ENCODE measurements around the gene STAC2. TPM values are rescaled to one million over a fixed set of nuclear protein-coding genes. Genes with fewer than 3 reads are reported as not detected.

STAC2 gene
- polyA plus RNA-seq, 1 of the 3 experiments (the other 2 are of a cell fraction), result 0.07 TPM

DNA sequence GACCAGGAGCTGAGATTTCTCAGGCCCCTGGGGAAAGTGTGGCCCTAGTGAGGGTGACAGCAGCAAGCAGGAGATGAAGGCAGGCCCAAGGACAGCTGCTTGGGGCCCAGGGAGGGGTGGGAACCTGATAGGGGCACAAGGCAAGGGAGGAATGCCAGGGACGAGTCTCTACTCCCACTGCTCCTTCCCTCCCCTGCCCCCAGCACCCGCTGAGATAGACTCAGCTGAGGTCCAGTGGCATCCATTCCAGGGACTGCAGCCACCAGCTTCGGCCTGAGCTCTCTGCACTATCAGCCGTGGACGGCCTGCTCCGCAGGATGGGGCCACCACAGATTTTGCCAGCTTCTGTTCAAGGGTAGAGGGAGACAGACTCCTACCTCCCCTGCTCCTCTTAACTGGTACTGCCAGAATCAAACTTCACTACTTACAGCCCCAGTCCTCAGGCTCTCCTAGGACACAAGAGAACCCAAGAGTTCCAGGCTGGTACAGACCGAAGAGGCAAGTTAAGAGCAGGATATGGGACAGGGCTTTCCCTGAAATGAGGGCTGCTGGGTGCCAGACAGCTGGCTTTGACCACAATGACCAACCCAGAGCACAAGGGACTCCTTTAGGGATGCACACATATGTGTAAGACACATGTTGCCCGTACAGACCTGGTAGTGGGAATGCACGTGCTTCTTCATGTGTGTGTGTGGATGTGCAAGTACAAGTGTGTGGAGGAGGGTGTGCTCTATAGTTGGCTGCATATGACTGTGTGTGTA lies 33.8 kb downstream of the STAC2 start (continued):
- TF ChIP-seq CTCF (IDR thresholded peaks at IDR 0.05) (no peak), RFX5 (IDR thresholded peaks at IDR 0.05; ENCODE audit: low read length) (no peak), RXRA (IDR thresholded peaks at IDR 0.05; ENCODE audit: borderline replicate concordance, low read depth) (no peak), TEAD4 (IDR thresholded peaks at IDR 0.05; ENCODE audit: borderline replicate concordance, insufficient read depth) (no peak), NFIC (IDR thresholded peaks at IDR 0.05; ENCODE audit: borderline replicate concordance) (no peak)

DNA sequence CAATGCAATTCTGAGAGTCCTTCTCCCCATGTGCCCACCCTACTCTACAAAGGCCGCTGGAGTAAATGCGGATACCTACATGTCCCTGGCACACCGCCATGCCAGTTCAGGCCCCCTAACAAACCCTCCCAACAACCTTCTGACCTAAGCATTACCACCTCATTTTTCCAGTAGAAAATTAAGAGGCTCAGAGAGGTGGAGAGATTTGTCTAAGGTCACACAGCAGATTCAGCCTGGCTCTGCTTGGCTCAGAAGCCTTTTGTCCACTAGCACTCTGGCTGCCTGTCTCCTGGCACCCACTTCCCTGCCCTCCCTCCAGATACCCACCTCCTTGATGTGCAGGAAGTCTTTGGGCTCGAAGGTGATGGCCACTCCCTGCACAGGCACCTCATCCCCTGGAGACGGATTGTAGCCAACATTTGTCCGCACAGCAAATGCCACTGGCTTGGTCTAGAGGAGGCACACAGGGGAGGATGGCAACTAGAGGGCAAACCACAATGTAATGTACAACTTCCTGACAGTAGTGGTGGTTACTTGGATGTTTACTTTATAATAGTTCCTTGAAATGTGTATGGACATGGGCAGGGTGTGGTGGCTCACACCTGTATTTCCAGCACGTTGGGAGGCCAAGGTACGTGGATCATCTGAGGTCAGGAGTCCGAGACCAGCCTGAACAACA lies 38.5 kb downstream of the STAC2 start:
- WGBS (ENCODE audit: low lambda C conversion rate), result 95% methylated on average over 9 of the region's 9 CpGs
- H3K27me3 ChIP-seq (ENCODE audit: insufficient read depth), result no peaks in the 10 kb centered on the region
- H3K9me3 ChIP-seq, result no peaks in the 10 kb centered on the region
- H3K9me2 ChIP-seq, result no peaks in the 10 kb centered on the region
- no peak overlapping the region for H3K9ac ChIP-seq
- TF ChIP-seq RAD21 (IDR thresholded peaks at IDR 0.05; ENCODE audit: low read length) (no peak), EP300 (IDR thresholded peaks at IDR 0.05; ENCODE audit: borderline replicate concordance in 1 of 2, low read depth in 1 of 2, low read length in 1 of 2) (no peak), POLR2AphosphoS5 (IDR thresholded peaks at IDR 0.05; ENCODE audit: low read depth, low read length) (no peak)
- TF ChIP-seq, protein P1, sequence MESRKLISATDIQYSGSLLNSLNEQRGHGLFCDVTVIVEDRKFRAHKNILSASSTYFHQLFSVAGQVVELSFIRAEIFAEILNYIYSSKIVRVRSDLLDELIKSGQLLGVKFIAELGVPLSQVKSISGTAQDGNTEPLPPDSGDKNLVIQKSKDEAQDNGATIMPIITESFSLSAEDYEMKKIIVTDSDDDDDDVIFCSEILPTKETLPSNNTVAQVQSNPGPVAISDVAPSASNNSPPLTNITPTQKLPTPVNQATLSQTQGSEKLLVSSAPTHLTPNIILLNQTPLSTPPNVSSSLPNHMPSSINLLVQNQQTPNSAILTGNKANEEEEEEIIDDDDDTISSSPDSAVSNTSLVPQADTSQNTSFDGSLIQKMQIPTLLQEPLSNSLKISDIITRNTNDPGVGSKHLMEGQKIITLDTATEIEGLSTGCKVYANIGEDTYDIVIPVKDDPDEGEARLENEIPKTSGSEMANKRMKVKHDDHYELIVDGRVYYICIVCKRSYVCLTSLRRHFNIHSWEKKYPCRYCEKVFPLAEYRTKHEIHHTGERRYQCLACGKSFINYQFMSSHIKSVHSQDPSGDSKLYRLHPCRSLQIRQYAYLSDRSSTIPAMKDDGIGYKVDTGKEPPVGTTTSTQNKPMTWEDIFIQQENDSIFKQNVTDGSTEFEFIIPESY (IDR thresholded peaks at IDR 0.05; ENCODE audit: borderline replicate concordance, low read depth), result no peak
- no peaks in the 10 kb centered on the region for H4K20me1 ChIP-seq (ENCODE audit: insufficient read depth)
- CTCF ChIA-PET, result interaction anchor here (1.4 to 29.0 kb wide), 5 partner anchors 7 to 204 kb away, joined by 5 to 781 read pairs (median 6); no protein-coding TSS in a partner anchor
- POLR2A ChIA-PET, result no interaction called here
- H3K4me2 ChIP-seq, result no peak overlapping the region
- no peak overlapping the region for H3K4me3 ChIP-seq (ENCODE audit: low read depth in 2 of 2, low read length in 1 of 2)
- no peaks in the 10 kb centered on the region for H3F3A ChIP-seq (replicated peaks; ENCODE audit: insufficient read depth)
- no peaks in the 10 kb centered on the region for H3K4me1 ChIP-seq (ENCODE audit: control insufficient read depth in 1 of 2, insufficient read depth in 2 of 2, low read depth in 1 of 2, low read length in 1 of 2)
- no peak overlapping the region for H3K27ac ChIP-seq (ENCODE audit: low read depth in 2 of 2, low read length in 1 of 2)
- H3K36me3 ChIP-seq (replicated peaks in 1 of 2; ENCODE audit: control insufficient read depth in 1 of 2, insufficient read depth in 2 of 2, low read length in 1 of 2), result peaks cover 28 to 41% of the 10 kb centered on the region in 2 experiments
- H3K79me2 ChIP-seq (ENCODE audit: insufficient read depth), result no peaks in the 10 kb centered on the region
- H2AFZ ChIP-seq (ENCODE audit: low read depth), result no peak overlapping the region
- DNase-seq, result no peak

All from SK-N-SH (cell line).